Neural progenitor cell (in vitro differentiated cells): ENCODE measurements around the gene OR5H2. TPM values are rescaled to one million over a fixed set of nuclear protein-coding genes. Genes with fewer than 3 reads are reported as not detected.

Experiments used
- DNase-seq: peaks from one replicate; pipeline ENCODE4 v3.0.0-alpha.2; 2016; ENCODE audit warnings: low spot score
- H2AFZ ChIP-seq: fragments of 200-600 bp; sonication (generic); replicated peaks from 2 replicates; pipeline ENCODE4 v1.6.1; 2016; ENCODE audit warnings: antibody characterized with exemption
- H3F3A ChIP-seq: fragments of 200-600 bp; sonication (generic); 2 replicates; pipeline ENCODE4 v1.6.1; 2016; ENCODE audit warnings: antibody characterized with exemption, low read depth
- H3K27ac ChIP-seq: fragments of 200-600 bp; sonication (generic); 2 replicates; pipeline ENCODE4 v1.5.1; 2016; ENCODE audit warnings: mild to moderate bottlenecking
- H3K27me3 ChIP-seq: fragments of 200-600 bp; sonication (generic); 2 replicates; pipeline ENCODE4 v1.6.1; 2016; ENCODE audit warnings: mild to moderate bottlenecking, moderate library complexity
- H3K36me3 ChIP-seq: fragments of 200-600 bp; sonication (generic); 2 replicates; pipeline ENCODE4 v1.5.1; 2016
- H3K4me1 ChIP-seq: fragments of 200-600 bp; sonication (generic); 2 replicates; pipeline ENCODE4 v1.6.1; 2016; ENCODE audit warnings: mixed run types
- H3K4me2 ChIP-seq: fragments of 200-600 bp; sonication (generic); 2 replicates; pipeline ENCODE4 v1.6.1; 2016
- H3K4me3 ChIP-seq: fragments of 200-600 bp; sonication (generic); 2 replicates; pipeline ENCODE4 v1.5.1; 2016
- H3K79me2 ChIP-seq: fragments of 200-600 bp; sonication (generic); 2 replicates; pipeline ENCODE4 v1.6.1; 2016; ENCODE audit warnings: low read depth
- H3K9ac ChIP-seq: fragments of 200-600 bp; sonication (generic); 2 replicates; pipeline ENCODE4 v1.6.1; 2016
- H3K9me3 ChIP-seq: fragments of 200-600 bp; sonication (generic); 2 replicates; pipeline ENCODE4 v1.5.1; 2016; ENCODE audit warnings: low read depth
- H4K20me1 ChIP-seq: fragments of 200-600 bp; sonication (generic); 2 replicates; pipeline ENCODE4 v1.6.1; 2016; ENCODE audit warnings: low read depth
- H3K27ac Mint-ChIP-seq: 3 replicates; pipeline ENCODE4 v1.8.0; 2021; ENCODE audit warnings: mixed read lengths
- H3K27me3 Mint-ChIP-seq: 2 replicates; pipeline ENCODE4 v1.8.0; 2022; ENCODE audit warnings: low read depth, mild to moderate bottlenecking, inconsistent platforms, moderate library complexity, mixed read lengths; ENCODE audit not compliant: insufficient read depth
- H3K36me3 Mint-ChIP-seq: 3 replicates; pipeline ENCODE4 v1.8.0; 2021; ENCODE audit warnings: mixed read lengths
- H3K4me1 Mint-ChIP-seq: 3 replicates; pipeline ENCODE4 v1.8.0; 2021; ENCODE audit warnings: mixed read lengths
- H3K4me3 Mint-ChIP-seq: 3 replicates; pipeline ENCODE4 v1.8.0; 2021; ENCODE audit warnings: mild to moderate bottlenecking, moderate library complexity, mixed read lengths
- H3K9me3 Mint-ChIP-seq: 3 replicates; pipeline ENCODE4 v1.8.0; 2020; ENCODE audit warnings: mixed read lengths
- CTCF ChIP-seq: fragments of 200-600 bp; sonication (generic); IDR thresholded peaks from 2 replicates; pipeline ENCODE4 v1.5.1; 2017; ENCODE audit warnings: antibody characterized with exemption, mild to moderate bottlenecking
- EZH2 ChIP-seq: fragments of 200-600 bp; sonication (generic); IDR thresholded peaks from 2 replicates; pipeline ENCODE4 v1.6.1; 2017; ENCODE audit warnings: antibody characterized with exemption, mild to moderate bottlenecking, moderate library complexity
- EZH2phosphoT487 ChIP-seq: fragments of 200-600 bp; sonication (generic); IDR thresholded peaks from 2 replicates; pipeline ENCODE4 v1.6.1; 2017; ENCODE audit warnings: antibody characterized with exemption
- total RNA-seq: library from RNA; depleted of rRNA; stranded (reverse); fragments of >200 nt; gene quantifications from 2 replicates; pipeline ENCODE4 v1.2.3, GENCODE V29; 2015; ENCODE audit warnings: low replicate concordance

Gene OR5H2
- total RNA-seq, 1 donor from 2014 or later: not detected

GRCh38 chr3:98326945-98327344 lies 44.6 kb downstream of the OR5H2 start:
- TF ChIP-seq EZH2phosphoT487: no peak
- TF ChIP-seq EZH2: no peak
- no peak for TF ChIP-seq CTCF
- Histone ChIP-seq H3K9me3 (no peaks in the 10 kb centered on the region), H4K20me1 (no peaks in the 10 kb centered on the region), H3K9ac (no peak overlapping the region), H3F3A (no peaks in the 10 kb centered on the region), H3K79me2 (no peaks in the 10 kb centered on the region), H3K27ac (no peak overlapping the region), H3K4me3 (no peak overlapping the region), H3K4me1 (no peaks in the 10 kb centered on the region), H3K4me2 (no peak overlapping the region), H3K36me3 (no peaks in the 10 kb centered on the region), H2AFZ (no peak overlapping the region), H3K27me3 (no peaks in the 10 kb centered on the region)
- peaks cover 4% of the 10 kb centered on the region for H3K4me1 Mint-ChIP-seq
- H3K27me3 Mint-ChIP-seq: no peaks in the 10 kb centered on the region
- no peak overlapping the region for H3K4me3 Mint-ChIP-seq
- H3K27ac Mint-ChIP-seq: no peak overlapping the region
- no peaks in the 10 kb centered on the region for H3K9me3 Mint-ChIP-seq
- no peak for DNase-seq
- no peaks in the 10 kb centered on the region for H3K36me3 Mint-ChIP-seq

GRCh38 chr3:98328933-98329332 lies 46.6 kb downstream of the OR5H2 start:
- Histone ChIP-seq H3K4me1 (no peaks in the 10 kb centered on the region), H3K36me3 (no peaks in the 10 kb centered on the region), H3K9me3 (no peaks in the 10 kb centered on the region), H3K27ac (no peak overlapping the region), H2AFZ (peak overlapping the region; percentile 100), H3K9ac (no peak overlapping the region), H3K4me2 (no peak overlapping the region), H3K79me2 (no peaks in the 10 kb centered on the region), H3K4me3 (no peak overlapping the region), H4K20me1 (no peaks in the 10 kb centered on the region), H3K27me3 (no peaks in the 10 kb centered on the region), H3F3A (no peaks in the 10 kb centered on the region)
- no peak for DNase-seq
- Mint-ChIP-seq H3K4me1 (peaks cover 4% of the 10 kb centered on the region), H3K4me3 (no peak overlapping the region), H3K36me3 (no peaks in the 10 kb centered on the region), H3K9me3 (no peaks in the 10 kb centered on the region), H3K27ac (no peak overlapping the region), H3K27me3 (no peaks in the 10 kb centered on the region)
- TF ChIP-seq EZH2phosphoT487 (no peak), CTCF (no peak), EZH2 (no peak)

GRCh38 chr3:98329392-98330124 lies 47.3 kb downstream of the OR5H2 start:
- Mint-ChIP-seq H3K4me1 (peaks cover 4% of the 10 kb centered on the region), H3K4me3 (no peak overlapping the region), H3K9me3 (no peaks in the 10 kb centered on the region), H3K27ac (peak overlapping the region; percentile 59), H3K27me3 (no peaks in the 10 kb centered on the region), H3K36me3 (no peaks in the 10 kb centered on the region)
- Histone ChIP-seq H3K4me2 (no peak overlapping the region), H3K36me3 (no peaks in the 10 kb centered on the region), H3K9ac (no peak overlapping the region), H2AFZ (peak overlapping the region; percentile 100), H3K4me1 (no peaks in the 10 kb centered on the region), H3K27ac (no peak overlapping the region), H3K79me2 (no peaks in the 10 kb centered on the region), H3K27me3 (no peaks in the 10 kb centered on the region), H3K4me3 (no peak overlapping the region), H4K20me1 (no peaks in the 10 kb centered on the region), H3F3A (no peaks in the 10 kb centered on the region), H3K9me3 (no peaks in the 10 kb centered on the region)
- TF ChIP-seq EZH2phosphoT487 (no peak), CTCF (peak; percentile 77), EZH2 (no peak)
- peak; percentile 78 for DNase-seq
